GM23248 (cell line): ENCODE measurements around the gene THSD4.

ENCODE experiments used
- EZH2 ChIP-seq: fragments of 200-600 bp; sonication (generic); IDR thresholded peaks from 2 replicates; pipeline ENCODE4 v1.6.1; 2018; ENCODE audit warnings: antibody characterized with exemption, mild to moderate bottlenecking; ENCODE audit not compliant: insufficient read depth, poor library complexity, severe bottlenecking
- EZH2phosphoT487 ChIP-seq: fragments of 200-600 bp; sonication (generic); IDR thresholded peaks from 2 replicates; pipeline ENCODE4 v1.6.1; 2018; ENCODE audit warnings: antibody characterized with exemption, moderate library complexity, mild to moderate bottlenecking, low read depth; ENCODE audit not compliant: insufficient read depth

DNA sequence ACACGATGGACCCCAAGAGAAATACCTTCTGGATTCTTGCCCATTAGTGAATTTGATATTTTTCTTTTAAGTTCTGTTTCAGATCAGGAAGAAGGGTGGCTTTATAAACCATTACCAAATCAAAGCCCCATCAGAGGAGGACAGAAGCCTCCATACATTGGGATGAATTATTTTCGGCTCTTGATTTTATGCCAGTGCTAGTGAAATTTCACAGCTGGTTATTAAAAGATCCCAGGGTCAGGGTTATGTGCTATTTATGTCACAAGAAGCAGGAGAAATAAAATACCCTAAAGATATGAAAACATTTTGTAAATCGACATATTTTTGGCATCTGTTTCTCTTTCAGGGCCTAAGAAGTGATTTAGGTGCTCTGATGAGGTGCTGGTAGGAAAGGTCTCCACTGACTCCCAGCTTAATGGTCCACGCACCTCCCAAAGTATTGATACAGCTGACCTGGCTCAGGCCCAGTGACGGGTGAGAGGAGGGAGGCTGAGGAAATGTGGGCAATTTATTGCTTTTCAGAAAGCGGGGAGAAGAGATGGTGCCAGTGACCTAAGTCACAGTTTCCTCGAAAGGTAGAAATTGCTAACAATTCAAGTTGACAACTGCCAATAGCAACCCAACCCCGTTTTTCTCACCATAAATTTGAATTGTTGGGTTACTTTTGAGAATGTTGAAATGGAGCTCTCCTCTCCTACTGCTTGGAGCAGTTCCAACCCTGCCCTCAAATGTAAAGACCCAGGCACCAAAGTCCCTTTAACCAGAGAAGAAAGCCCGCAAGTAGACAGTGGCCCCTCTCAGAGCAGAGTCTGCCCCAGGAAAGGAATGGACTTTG is 379.5 kb downstream of the THSD4 start:
- no peak for TF ChIP-seq EZH2
- TF ChIP-seq EZH2phosphoT487, result no peak
